EH (cell line): ENCODE measurements around the gene PLK1.

ENCODE experiments used
- DNase-seq: peaks from one replicate; pipeline ENCODE4 v3.0.0-alpha.2; 2015; ENCODE audit warnings: low read depth

The PLK1 gene

DNA sequence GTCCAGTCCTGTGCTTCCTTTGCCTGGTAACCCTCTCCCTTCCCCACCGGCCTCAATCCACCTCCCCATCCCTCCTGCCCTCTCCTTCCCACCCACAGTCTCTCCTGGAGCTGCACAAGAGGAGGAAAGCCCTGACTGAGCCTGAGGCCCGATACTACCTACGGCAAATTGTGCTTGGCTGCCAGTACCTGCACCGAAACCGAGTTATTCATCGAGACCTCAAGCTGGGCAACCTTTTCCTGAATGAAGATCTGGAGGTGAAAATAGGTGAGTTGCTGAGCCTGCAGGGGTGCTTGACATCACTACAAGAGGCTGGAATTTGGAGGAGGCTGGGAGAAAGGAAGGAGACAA lies 1.3 kb downstream of the PLK1 start:
- DNase-seq = no peak

DNA sequence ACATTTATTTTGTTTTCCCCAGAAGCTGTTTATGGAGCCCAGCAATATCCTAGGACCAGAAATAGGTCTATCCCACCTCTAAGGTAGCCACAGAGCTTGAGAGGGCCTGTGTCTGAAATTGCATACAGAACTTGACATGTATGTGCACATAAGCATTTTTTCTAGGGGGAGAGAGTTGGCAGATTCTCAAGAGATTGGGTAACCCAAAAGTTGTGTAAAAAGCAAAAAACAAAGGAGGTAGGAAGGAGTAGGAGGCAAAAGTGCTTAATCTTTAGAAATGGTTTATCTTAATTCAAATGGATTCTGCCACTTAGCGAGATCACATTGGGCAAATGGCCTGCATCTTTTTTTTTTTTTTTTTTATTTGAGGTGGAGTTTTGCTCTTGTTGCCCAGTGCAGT lies 3.5 kb downstream of the PLK1 start:
- DNase-seq = peak; percentile 23

DNA sequence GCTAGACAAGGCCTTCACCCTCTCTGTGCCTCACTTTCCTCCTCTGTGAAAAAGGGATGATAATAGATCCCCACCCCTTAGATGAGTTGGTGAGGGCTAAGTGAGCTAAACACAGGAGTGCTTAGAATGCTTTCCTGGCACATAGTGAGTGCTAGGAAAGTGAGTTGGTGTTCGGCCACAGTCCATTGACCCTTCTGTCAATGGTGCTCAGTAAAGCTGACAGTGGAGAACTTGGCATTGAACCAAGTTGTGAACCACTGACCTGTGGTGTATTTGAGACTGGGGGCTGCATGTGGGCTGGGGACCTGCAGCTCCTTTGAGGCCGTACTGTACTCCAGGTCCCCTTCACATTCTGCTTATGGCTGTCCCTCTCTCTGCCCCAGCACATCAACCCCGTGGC lies 4.8 kb downstream of the PLK1 start:
- DNase-seq = no peak

DNA sequence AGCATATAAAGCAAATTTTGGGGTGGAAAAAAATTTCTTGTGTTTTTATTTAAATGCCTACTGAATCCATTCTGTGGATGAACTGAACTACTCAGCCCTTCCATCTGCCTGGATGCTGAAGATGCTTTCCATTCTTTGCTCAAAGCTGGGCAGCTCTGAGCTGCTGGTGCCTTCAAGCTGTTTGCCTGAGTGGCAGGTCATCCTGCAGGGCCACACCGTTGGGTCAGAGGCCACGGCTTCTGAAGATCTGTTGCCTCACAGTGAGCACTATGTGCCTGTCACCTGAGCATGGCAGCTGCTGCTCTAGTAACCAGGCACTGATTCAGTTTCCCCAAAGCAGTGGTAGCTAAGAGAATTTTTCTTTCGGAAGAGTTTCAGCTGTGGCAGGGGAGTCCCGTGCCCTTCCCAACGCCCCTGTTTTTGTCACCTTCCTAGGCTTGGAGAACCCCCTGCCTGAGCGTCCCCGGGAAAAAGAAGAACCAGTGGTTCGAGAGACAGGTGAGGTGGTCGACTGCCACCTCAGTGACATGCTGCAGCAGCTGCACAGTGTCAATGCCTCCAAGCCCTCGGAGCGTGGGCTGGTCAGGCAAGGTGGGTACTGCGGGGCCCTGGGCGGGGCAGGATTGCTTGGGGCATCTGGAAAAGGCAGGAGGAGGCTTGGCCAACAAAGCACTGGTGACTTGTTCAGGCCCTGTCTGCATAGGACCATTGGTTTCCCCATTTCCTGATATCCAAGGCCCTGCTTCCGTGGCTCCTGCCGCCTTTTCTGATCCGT lies 8.5 kb downstream of the PLK1 start:
- no peak for DNase-seq

DNA sequence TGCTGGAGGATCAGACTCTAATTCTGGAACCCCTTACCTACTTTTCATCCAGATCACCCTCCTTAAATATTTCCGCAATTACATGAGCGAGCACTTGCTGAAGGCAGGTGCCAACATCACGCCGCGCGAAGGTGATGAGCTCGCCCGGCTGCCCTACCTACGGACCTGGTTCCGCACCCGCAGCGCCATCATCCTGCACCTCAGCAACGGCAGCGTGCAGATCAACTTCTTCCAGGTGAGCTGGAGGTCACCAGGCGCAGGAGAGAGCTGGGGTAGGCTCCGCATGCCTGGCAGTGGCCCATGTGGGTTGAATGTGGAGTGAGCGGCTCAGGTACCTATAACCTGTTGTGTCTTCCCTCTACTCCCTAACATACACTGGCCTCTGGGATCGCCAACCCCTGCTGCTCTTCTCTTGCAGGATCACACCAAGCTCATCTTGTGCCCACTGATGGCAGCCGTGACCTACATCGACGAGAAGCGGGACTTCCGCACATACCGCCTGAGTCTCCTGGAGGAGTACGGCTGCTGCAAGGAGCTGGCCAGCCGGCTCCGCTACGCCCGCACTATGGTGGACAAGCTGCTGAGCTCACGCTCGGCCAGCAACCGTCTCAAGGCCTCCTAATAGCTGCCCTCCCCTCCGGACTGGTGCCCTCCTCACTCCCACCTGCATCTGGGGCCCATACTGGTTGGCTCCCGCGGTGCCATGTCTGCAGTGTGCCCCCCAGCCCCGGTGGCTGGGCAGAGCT lies 10.9 kb downstream of the PLK1 start:
- no peak for DNase-seq

DNA sequence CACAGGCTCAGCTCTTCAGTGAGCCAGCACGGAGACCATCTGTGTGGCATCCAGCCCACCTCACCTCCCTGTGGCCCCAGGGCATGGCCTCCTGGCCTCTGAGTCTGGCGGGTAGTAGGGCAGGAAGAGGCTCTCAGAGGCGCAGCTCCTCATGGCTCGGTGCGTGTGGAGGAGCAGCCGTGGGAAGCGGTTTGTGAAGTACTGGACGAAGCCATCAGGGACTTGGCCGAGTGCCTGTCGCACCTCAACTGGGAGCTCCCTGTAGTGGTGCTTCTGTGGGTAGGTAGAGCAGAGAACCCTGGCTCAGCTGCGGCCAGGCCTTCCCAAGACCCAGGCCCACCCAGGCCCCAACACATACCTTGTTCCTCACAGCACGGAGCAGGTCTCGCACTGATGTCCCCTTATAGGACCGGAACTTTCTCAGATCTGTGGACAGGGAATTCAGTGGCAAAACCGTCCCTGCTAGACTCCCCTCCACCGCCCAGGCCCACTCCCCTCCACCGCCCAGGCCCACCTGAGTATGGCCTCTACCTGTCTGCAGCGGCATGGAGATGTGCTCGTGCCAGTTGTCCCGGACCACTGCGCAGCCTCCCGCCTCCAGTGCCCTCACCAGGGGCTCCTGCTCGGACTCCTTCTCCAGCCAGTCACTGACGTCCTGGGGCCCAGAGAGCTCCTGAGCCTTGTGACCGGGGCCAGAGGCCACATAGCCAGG lies 12.2 kb downstream of the PLK1 start:
- no peak for DNase-seq

DNA sequence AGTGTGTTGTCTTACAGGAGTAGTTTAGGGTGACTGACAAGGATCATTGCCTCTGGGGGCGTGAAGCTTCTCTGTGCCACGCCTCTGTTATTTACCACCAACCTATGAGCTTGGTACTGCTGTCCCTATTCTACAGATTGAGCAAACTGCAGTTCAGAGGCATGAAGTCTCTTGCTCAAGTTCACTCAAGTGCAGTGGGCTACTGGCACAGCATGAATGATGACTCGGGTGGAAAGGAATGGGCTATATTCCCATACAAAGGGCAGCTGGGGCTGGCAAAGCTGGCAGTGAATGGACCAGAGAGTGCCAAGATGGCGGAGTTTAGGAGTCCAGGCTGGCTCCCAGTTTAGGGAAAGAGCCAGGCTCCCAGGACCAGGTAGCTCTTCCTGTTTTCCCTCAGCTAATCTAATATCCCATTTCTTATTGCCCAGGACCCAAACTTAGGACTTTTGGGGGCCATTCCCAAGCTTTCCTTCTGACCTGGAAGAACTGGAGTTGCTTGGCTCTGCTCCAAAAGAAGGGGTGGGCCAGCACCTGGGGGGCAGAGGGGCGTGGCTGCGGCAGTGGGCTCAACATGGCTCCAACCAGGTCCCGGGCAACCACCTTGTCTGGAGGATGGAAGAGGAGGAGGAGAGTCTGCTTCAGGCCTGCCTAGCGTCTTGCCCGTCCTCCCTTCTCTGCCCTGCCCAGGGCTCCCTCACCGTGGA lies 12.9 kb downstream of the PLK1 start:
- peak; percentile 60 for DNase-seq

DNA sequence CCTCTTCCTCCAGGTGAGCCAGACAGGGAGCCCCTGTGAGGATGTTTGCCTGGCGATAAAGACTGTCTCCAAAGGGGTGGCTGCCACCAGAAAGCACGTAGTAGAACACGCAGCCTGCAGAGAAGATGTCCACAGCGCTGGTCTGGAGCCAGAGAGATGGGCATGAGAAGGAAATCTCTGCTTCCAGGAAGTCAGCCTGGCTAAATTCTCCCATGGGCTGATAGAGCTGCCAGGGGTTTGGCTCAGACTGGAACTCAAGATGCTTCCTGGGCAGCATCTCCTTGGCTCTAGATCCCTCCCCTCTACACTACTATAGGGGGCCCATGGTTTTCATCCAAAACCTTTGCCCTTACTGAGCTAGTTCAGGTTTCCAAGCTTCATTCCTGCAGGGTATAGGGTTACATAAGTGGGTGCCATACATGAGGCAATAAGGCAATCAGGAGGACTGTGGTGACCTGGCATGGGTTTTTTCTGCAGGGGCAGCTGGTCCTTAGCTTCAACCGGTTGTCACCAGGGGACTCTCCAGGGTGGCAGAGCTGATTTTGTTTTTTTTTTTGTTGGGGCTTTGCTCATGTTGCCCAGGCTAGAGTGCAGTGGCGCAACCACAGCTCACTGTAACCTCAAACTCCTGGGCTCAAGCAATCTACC lies 13.6 kb downstream of the PLK1 start:
- no peak for DNase-seq

DNA sequence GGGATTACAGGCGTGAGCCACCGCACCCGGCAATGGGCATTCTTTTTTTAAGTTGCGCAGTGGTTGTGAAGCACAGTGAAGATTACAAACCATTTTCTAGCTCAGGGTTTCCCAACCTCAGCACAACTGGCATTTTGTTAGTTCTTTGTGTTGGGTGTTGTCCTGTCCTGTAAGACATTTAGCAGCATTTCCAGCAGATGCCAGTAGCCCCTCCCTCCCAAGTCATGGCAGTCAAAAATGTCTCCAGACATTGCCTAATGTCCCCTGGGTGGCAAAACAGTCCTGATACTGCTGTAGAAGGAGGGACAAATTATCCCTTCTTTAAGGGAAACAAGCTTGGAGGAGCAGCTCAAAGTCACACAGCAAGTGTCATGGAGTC lies 15.6 kb downstream of the PLK1 start:
- no peak for DNase-seq

DNA sequence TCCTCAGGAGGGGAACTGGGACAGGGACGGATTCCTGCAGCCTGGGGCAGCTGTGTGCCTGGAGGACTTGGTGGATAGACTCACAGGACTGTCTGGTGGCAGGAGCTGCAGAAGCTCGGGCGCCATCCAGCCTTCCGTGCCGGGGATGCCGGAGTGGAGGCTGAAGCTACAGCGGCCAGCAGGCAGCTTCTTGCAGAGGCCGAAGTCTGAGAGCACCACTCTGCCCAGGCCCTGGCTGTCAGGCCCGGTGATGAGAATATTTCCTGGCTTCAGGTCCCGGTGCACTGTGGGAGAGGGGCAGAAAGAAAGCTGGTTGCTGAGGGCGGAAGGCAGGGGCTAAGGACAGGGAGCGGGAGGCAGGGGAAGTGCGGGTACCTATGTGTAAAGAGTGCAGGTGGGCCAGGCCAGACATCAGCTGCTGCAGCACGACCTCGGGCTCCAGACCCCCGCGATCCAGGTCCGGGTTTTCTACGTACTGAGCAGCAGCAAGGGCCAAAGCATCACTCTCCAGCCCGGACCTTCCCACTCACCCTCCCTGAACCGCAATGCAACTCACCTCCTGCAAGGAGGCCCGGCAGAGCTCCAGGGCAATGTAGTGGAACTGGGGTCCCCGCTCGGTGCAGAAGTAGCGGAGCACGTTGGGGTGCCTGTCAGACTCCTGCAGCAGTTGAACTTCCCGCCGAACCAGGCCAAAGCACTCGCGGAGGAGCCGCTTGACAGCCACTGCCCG lies 16.1 kb downstream of the PLK1 start:
- peak; percentile 34 for DNase-seq

DNA sequence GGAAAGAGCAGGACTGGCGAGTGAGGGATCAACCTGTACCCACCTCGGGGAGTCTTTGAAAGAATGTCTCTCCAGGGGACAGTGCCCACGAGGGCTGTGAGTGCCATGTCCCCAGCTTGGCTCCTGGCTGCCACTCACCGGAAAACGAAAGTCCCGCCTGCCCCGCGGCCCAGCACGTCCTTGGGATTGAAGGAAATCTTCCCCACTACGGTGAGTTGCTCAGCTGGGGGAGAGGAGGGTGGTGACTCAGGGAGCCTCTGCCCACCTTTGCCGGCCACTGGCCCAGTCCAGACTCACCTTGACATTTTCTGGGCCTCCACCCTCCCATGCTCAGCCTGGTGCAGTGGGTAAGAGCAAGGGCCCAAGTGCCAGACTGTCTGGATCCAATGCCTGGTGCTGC lies 17.1 kb downstream of the PLK1 start:
- DNase-seq = no peak

DNA sequence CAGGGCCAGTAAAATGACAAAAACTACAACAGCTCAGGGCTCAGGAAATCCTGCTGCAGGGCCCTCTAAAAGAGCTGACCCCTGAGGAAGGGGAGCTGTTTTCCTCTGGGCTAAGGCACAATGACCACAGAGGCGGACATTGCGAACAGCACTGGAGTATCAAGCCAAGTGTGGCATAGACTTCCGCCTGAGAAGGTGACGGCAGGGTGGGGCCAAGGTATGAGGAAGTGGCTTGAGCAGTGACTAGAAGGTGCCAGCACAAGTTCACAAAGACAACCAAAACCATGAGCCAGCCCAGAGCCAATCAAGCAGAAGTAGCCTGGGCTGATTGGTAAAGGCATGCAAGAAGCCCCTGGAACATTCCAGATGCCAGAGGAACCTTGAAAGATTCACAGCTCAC lies 20.4 kb downstream of the PLK1 start:
- DNase-seq = no peak

DNA sequence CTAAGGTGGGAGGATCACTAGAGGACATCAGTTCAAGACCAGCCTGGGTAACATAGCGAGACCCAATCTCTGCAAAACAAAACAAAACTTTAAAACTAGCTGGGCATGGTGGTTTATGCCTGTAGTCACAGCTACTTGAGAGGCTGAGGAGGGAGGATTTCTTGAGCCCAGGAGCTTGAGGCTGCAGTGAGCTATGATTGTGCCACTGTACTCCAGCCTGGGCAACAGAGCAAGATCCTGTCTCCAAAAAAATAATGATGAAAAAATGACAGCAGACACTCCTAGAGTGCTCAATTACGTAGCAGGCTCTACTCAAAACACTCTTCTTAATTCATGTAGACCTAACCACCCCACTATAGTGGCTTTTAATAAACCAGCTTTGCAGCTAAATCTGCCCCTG lies 21.4 kb downstream of the PLK1 start:
- no peak for DNase-seq

DNA sequence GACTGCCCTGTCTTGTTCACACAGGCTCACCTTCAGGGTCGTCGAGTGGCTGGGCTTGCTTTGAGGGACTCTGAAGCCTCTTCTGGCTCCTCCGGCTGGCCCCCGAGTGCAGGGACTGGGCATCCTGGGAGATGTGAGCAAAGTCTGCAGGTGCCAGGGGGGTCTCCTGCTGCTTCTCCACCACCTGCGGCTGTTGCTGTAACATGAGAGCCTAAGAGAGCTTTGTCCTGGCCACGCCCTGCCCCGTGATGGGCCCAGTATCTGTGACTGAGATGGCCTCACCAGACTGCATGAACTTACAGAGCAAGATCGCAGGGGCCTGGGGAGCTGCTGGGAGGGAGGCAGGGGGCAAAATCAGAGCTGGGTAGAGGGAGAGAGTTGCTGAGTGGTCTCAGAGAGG lies 21.8 kb downstream of the PLK1 start:
- DNase-seq = no peak

DNA sequence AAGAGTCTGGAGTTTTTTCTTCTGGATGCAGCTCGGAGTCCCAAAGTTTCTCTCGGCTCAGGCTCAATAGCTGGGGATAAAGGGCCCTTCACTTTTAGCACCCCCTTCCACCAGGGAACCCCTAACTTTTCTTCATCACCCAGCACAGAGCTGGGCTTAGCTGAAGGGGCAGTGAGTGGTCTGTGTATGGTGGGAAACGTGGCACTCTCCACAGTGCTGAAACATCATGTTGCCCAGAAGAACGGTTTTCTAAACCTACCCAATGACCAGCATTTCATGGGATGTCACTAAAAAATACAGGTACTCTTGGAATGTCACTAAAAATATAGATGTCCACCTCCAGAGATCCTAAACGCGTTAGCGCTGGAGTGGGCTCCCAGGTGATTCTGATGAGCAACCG lies 22.4 kb downstream of the PLK1 start:
- no peak for DNase-seq

DNA sequence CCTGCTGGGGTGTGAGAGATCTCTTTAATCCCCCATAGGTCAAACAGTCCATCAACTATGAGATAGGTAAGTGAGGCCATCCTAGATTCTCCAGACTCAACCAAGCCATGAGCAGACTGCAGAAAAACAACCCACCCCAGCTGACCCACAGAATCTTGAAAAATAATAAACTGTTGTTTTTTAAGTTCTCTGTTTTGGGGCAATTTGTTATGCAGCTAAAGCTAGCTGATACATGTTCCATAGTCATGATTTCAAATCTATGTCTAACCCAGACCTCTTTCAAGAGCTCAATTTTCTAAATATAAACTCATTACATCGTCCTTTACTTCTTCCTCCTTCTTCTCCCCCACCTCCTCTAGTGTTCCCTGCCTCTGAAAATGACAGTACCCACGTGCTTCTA lies 24.3 kb downstream of the PLK1 start:
- DNase-seq = no peak

DNA sequence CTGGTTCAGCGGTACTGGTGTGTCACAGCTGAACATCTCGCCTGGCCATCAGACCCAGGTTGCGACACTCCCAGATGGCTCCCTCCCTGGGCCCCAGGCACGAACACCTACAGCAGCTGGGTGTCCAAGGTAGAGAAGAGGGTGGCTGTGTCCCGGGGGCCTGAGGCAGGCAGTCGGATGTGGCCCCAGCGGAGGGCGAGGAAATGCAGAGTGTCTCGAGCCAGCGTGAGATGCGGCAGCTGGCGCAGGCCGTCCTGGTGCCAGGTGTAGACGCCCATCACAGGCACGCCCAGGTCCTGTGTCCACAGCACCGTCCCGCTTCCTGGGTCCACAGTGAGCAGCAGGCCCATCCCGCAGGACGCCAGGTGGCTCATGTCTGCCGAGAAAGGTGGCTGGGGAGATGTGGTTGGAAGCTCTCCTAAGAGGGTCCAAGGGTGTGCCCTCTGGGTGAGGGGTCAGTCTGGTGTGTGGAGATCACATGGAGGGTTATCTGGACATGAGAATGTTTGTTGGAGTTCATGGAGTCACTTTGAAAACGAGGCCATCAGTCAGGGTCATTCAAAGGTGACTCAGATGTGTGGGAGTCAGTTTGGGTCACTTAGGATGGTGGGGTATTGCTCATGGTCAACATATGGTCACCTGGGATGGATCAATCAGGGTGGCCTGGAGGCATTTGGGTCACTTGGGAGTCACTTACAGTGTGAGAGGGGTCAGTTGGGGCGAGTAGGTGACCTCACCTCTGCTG lies 26.3 kb downstream of the PLK1 start:
- no peak for DNase-seq

DNA sequence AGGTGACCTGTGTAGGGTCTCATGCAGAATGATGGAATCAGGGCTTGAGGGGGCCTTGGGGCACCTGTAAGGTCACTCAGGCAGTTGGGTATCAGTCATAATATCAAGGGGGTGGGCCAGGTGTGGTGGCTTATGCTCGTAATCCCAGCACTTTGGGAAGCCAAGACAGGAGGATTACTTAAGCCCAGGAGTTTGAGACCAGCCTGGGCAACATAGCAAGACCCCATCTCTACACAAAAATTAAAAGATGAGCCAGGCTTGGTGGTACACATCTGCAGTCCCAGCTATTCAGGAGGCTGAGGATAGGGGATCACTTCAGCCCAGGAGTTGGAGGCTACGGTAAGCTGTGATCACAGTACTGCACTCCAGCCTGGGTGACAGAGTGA lies 26.8 kb downstream of the PLK1 start:
- no peak for DNase-seq

DNA sequence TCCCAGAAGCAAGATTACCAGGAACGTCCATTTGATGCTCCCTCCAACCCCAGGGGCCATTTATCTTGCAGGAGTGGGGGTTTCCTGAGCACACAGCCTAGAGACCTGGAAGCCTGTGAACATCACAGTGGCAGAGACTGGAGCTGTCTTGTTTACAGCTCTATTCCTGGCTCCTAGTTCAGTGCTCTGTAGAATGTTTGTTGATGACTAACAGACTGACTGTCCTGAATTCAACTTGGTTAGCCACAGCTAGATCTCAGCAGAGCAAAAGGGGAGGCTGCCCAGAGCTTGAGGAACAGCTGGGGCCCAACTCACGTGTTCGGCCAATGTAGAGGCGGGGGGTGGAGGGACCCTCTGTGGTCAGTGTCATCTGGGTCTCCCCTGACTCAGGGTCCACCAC lies 27.8 kb downstream of the PLK1 start:
- DNase-seq = no peak

DNA sequence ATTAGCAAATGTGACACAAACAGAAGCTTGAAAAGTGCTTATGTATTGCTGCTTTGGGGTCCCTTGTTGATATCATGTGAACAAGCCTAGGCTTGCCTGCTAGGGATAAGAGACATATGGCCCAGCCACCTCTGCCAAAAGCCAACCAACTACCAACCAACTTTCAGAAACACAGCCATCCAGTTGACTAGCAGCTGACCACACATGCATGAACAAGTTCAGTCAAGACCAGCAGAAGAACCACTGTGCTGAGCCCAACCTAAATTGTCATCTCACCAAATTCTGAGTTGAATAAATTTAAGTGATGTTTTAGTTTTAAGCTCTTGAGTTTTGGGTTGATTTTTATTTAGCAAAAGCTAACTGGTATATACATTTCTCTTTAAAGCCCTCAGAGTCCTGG lies 30.8 kb downstream of the PLK1 start:
- DNase-seq = no peak

DNA sequence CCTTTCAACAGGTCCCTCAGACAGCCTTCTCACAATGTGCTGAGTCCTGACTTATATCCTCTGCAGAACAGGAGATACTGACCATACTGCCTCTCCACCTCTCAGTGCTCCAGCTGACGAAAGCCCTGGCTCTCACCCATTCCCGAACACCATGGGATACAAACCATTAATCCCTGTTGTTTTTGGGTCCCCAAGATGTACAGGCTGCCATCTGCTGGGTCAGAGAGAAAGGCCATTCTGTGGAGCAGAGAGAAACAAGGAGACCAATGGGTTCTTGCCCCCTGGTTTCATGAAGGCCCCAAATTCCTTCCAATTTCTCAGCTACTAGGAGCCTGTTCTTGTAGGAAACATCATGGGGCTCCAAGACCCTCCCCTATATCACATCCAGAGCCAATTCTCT lies 31.3 kb downstream of the PLK1 start:
- no peak for DNase-seq
